ENCODE results near the gene PYROXD2. TPM values are rescaled to one million over a fixed set of nuclear protein-coding genes. Genes with fewer than 3 reads are reported as not detected.

Gene PYROXD2
- total RNA-seq, 1 donor from 2014 or later = 15.8 TPM

DNA sequence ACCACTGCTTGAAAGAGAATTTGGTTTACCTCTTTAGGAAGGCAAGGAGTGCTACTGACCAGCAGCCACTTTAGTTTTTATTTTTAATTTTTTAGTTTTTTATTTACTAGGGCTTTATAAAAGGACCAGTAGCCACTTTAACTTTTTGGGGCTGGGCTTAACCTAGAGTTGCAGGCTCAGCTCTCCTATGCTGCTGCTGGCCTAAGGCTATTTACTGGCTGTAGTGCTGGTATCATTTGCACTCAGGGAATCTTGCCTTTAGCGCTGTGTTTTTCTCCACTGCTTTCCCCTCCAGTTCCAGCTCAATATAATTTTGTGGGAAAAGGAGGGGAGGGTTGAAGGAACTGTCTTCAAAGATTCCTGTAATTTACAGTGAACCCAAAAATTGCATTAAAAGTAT lies 18.4 kb upstream of the PYROXD2 start:
- H3K27ac Mint-ChIP-seq = no peak overlapping the region
- DNase-seq (ENCODE audit: low spot score, unreplicated experiment) = no peak
- no peak overlapping the region for H3K4me3 Mint-ChIP-seq (ENCODE audit: low read depth)
- no peak for TF ChIP-seq CTCF (IDR thresholded peaks at IDR 0.05; ENCODE audit: unreplicated experiment)
- no peaks in the 10 kb centered on the region for H3K27me3 Mint-ChIP-seq
- H3K9me3 Mint-ChIP-seq (ENCODE audit: low read depth) = peaks cover 9% of the 10 kb centered on the region
- H3K4me1 Mint-ChIP-seq (ENCODE audit: low read depth) = no peaks in the 10 kb centered on the region
- peaks cover 52% of the 10 kb centered on the region for H3K36me3 Mint-ChIP-seq (ENCODE audit: insufficient read depth)

DNA sequence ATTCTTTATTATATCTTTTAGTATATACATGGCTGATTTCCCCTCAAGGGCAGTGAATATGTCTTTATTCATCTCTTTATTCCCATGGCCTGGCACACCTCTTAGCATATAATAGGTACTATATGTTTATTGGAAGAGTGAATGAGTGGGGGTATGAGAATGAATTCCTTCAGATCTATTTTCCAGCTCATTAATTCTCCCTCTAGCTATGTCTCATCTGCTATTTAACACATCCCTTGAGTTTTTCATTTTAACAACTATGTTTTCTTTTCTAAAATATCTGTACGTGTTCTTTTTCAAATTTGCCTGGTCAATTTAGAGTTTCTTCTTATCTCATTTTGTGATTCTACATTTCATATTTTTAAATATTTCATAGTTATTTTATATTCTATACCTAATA lies 17.3 kb upstream of the PYROXD2 start:
- H3K36me3 Mint-ChIP-seq (ENCODE audit: insufficient read depth) = peaks cover 46% of the 10 kb centered on the region
- no peaks in the 10 kb centered on the region for H3K27me3 Mint-ChIP-seq
- H3K27ac Mint-ChIP-seq = no peak overlapping the region
- no peak for TF ChIP-seq CTCF (IDR thresholded peaks at IDR 0.05; ENCODE audit: unreplicated experiment)
- H3K4me3 Mint-ChIP-seq (ENCODE audit: low read depth) = no peak overlapping the region
- H3K4me1 Mint-ChIP-seq (ENCODE audit: low read depth) = no peaks in the 10 kb centered on the region
- H3K9me3 Mint-ChIP-seq (ENCODE audit: low read depth) = peaks cover 9% of the 10 kb centered on the region
- DNase-seq (ENCODE audit: low spot score, unreplicated experiment) = no peak

GRCh38 chr10:98431016-98431415 lies 16.0 kb upstream of the PYROXD2 start:
- Mint-ChIP-seq H3K4me1 (ENCODE audit: low read depth) (no peaks in the 10 kb centered on the region), H3K27me3 (no peaks in the 10 kb centered on the region), H3K36me3 (ENCODE audit: insufficient read depth) (peaks cover 45% of the 10 kb centered on the region), H3K27ac (no peak overlapping the region), H3K9me3 (ENCODE audit: low read depth) (peaks cover 9% of the 10 kb centered on the region), H3K4me3 (ENCODE audit: low read depth) (no peak overlapping the region)
- no peak for DNase-seq (ENCODE audit: low spot score, unreplicated experiment)
- no peak for TF ChIP-seq CTCF (IDR thresholded peaks at IDR 0.05; ENCODE audit: unreplicated experiment)

DNA sequence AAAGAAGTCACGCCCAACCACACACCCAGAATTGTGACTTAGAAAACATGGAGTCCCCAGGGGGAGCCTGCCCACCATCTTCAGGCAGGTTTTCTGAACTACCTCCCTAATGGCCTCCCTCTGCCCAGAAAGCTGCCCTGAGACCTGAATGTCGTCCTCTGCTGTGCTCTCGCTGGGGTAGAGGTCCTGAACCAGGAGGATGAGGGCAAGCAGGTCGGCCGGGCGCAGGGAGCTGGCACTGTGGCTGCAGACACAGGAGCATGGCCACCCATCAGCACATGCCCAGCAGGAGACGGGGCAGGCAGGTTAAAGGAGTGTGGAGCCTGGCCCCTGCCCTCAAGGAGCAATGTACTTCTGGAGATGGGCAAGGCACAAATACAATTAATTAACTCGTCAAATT lies 15.4 kb upstream of the PYROXD2 start:
- Mint-ChIP-seq H3K4me1 (ENCODE audit: low read depth) (no peaks in the 10 kb centered on the region), H3K27me3 (no peaks in the 10 kb centered on the region), H3K9me3 (ENCODE audit: low read depth) (peaks cover 9% of the 10 kb centered on the region), H3K27ac (no peak overlapping the region), H3K4me3 (ENCODE audit: low read depth) (no peak overlapping the region), H3K36me3 (ENCODE audit: insufficient read depth) (peaks cover 41% of the 10 kb centered on the region)
- DNase-seq (ENCODE audit: low spot score, unreplicated experiment) = no peak
- no peak for TF ChIP-seq CTCF (IDR thresholded peaks at IDR 0.05; ENCODE audit: unreplicated experiment)

- Mint-ChIP-seq H3K4me1 (ENCODE audit: low read depth) (no peaks in the 10 kb centered on the region), H3K27me3 (no peaks in the 10 kb centered on the region), H3K9me3 (ENCODE audit: low read depth) (peaks cover 9% of the 10 kb centered on the region), H3K27ac (no peak overlapping the region), H3K4me3 (ENCODE audit: low read depth) (no peak overlapping the region), H3K36me3 (ENCODE audit: insufficient read depth) (peaks cover 35% of the 10 kb centered on the region)
- no peak for TF ChIP-seq CTCF (IDR thresholded peaks at IDR 0.05; ENCODE audit: unreplicated experiment)
- DNase-seq (ENCODE audit: low spot score, unreplicated experiment) = no peak
Observed at GRCh38 chr10:98429320-98430072, 14.5 kb upstream of the PYROXD2 start.

Measured in progenitor cell of endocrine pancreas (in vitro differentiated cells).